Breast epithelium (tissue), 4 donors: Measurements from ENCODE around the gene PPM1A. TPM values are rescaled to one million over a fixed set of nuclear protein-coding genes. Genes with fewer than 3 reads are reported as not detected.

Source experiments
- DNase-seq, 2 donors: peaks; one replicate each; pipeline ENCODE4 v3.0.0-alpha.2; 2019; ENCODE audit warnings: low spot score in 2 of 2
- H3K27ac ChIP-seq, 2 donors: fragments of 200-600 bp; sonication (generic) in 1 of 2; one replicate each; pipeline ENCODE4 v1.5.1; 2016 to 2019; ENCODE audit warnings: mild to moderate bottlenecking in 1 of 2
- H3K27me3 ChIP-seq, 2 donors: fragments of 200-600 bp; sonication (generic) in 1 of 2; one replicate each; pipeline versions ENCODE4 v1.5.1 to v1.6.0; 2017 to 2019; ENCODE audit warnings: control low read depth in 1 of 2, mild to moderate bottlenecking in 1 of 2
- H3K36me3 ChIP-seq: fragments of 200-600 bp; one replicate; pipeline ENCODE4 v1.5.1; 2019
- H3K4me1 ChIP-seq, 2 donors: fragments of 200-600 bp; sonication (generic); one replicate each; pipeline ENCODE4 v1.5.1; 2016 to 2019; ENCODE audit warnings: control low read depth in 1 of 2
- H3K4me3 ChIP-seq, 3 donors: fragments of 200-600 bp; sonication (generic); 1 replicate in 2 of 3; 2 replicates in 1 of 3; pipeline ENCODE4 v1.5.1; 2016 to 2019; ENCODE audit warnings: mild to moderate bottlenecking in 3 of 3, moderate library complexity in 2 of 3
- H3K9me3 ChIP-seq, 2 donors: fragments of 200-600 bp; sonication (generic) in 1 of 2; one replicate each; pipeline ENCODE4 v1.5.1; 2016 to 2019; ENCODE audit warnings: control low read depth in 1 of 2
- POLR2A ChIP-seq: fragments of 450-650 bp; IDR thresholded peaks from one replicate; pipeline ENCODE4 v1.6.1; 2016; ENCODE audit warnings: antibody characterized with exemption, mild to moderate bottlenecking, moderate library complexity
- POLR2AphosphoS5 ChIP-seq, 3 donors: sonication (generic); formaldehyde crosslinking; IDR thresholded peaks; one replicate each; pipeline ENCODE4 v1.6.1; 2017; ENCODE audit warnings: antibody characterized with exemption in 3 of 3
- intact Hi-C: fragments of 100-400 bp; cut with DNase I; formaldehyde crosslinking; loops from one replicate; pipeline ENCODE4 v1.15.1; 2023; ENCODE audit warnings: low total_unique reads
- total RNA-seq, 3 donors: library from RNA; depleted of rRNA; stranded (reverse); fragments of >200 nt; gene quantifications; one replicate each; pipeline ENCODE4 v1.1.0, GENCODE V29; 2016
- TF ChIP-seq, protein P1 (sequence below), 3 donors: fragments of 450-650 bp; IDR thresholded peaks; one replicate each; pipeline ENCODE4 v1.5.1; 2016 to 2017; ENCODE audit warnings: antibody characterized with exemption in 3 of 3, mild to moderate bottlenecking in 3 of 3, moderate library complexity in 3 of 3

The PPM1A gene
- total RNA-seq, 3 donors from 2014 or later: 39.3 to 53.8 (median 49.9) TPM

- TF ChIP-seq, protein P1, sequence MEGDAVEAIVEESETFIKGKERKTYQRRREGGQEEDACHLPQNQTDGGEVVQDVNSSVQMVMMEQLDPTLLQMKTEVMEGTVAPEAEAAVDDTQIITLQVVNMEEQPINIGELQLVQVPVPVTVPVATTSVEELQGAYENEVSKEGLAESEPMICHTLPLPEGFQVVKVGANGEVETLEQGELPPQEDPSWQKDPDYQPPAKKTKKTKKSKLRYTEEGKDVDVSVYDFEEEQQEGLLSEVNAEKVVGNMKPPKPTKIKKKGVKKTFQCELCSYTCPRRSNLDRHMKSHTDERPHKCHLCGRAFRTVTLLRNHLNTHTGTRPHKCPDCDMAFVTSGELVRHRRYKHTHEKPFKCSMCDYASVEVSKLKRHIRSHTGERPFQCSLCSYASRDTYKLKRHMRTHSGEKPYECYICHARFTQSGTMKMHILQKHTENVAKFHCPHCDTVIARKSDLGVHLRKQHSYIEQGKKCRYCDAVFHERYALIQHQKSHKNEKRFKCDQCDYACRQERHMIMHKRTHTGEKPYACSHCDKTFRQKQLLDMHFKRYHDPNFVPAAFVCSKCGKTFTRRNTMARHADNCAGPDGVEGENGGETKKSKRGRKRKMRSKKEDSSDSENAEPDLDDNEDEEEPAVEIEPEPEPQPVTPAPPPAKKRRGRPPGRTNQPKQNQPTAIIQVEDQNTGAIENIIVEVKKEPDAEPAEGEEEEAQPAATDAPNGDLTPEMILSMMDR (IDR thresholded peaks at IDR 0.05): no peak
- TF ChIP-seq POLR2A (no peak), POLR2AphosphoS5 (IDR thresholded peaks at IDR 0.05) (no peak)
- H3K9me3 ChIP-seq: no peaks in the 10 kb centered on the region
- no peak for DNase-seq
- no peak overlapping the region for H3K27ac ChIP-seq
- no peak overlapping the region for H3K4me3 ChIP-seq
- intact Hi-C loops: no loop called here
- H3K36me3 ChIP-seq: no peaks in the 10 kb centered on the region
- no peaks in the 10 kb centered on the region for H3K4me1 ChIP-seq
- H3K27me3 ChIP-seq: no peaks in the 10 kb centered on the region
Observed at GRCh38 chr14:60276347-60276746, 27.3 kb downstream of the PPM1A start.

DNA sequence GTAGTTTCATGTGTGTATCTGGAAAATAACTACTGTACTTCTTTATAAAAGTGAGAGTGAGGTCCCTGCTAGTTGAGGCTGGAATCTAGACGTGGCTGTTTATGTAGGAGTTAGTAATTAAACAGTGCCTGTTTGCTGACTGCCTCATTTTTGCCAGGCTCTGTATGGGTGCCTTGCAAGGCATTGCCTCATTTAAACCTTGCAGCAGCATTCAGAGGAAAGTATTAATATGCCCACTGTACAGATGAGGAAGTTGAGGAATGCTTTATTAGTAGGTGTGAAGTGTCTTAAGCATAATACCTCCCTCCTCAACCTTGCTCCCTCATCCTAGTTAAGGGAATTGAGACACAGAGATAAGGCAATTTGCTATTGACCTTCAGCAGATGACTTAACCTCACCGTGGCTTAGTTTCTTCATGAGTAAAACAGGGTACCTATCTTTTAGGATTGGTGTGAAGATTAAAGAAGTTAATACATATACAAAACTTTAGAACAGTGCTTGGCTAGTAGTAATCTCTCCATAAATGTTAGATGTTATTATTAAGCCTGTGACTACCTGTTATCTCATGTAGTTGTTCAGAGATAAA, 28.7 kb downstream of the PPM1A start:
- H3K4me1 ChIP-seq: no peaks in the 10 kb centered on the region
- TF ChIP-seq POLR2AphosphoS5 (IDR thresholded peaks at IDR 0.05): no peak
- no peak for DNase-seq
- no peak overlapping the region for H3K27ac ChIP-seq
- H3K9me3 ChIP-seq: no peaks in the 10 kb centered on the region
- H3K4me3 ChIP-seq: no peak overlapping the region
- no peaks in the 10 kb centered on the region for H3K27me3 ChIP-seq
- no peaks in the 10 kb centered on the region for H3K36me3 ChIP-seq
- intact Hi-C loops: no loop called here

GRCh38 chr14:60278350-60278749, 29.3 kb downstream of the PPM1A start:
- no peak for DNase-seq

GRCh38 chr14:60287452-60287851, 38.4 kb downstream of the PPM1A start:
- Histone ChIP-seq H3K27ac (no peak overlapping the region), H3K27me3 (no peaks in the 10 kb centered on the region), H3K4me3 (no peak overlapping the region), H3K9me3 (no peaks in the 10 kb centered on the region), H3K4me1 (no peaks in the 10 kb centered on the region), H3K36me3 (peaks cover 4% of the 10 kb centered on the region)
- no peak for DNase-seq
- TF ChIP-seq, protein P1 (IDR thresholded peaks at IDR 0.05): no peak
- TF ChIP-seq POLR2A: no peak
- no peak for TF ChIP-seq POLR2AphosphoS5 (IDR thresholded peaks at IDR 0.05)
- intact Hi-C loops: no loop called here

More at GRCh38 chr14:60278350-60278749, 29.3 kb downstream of the PPM1A start:
- Histone ChIP-seq H3K4me3 (no peak overlapping the region), H3K9me3 (no peaks in the 10 kb centered on the region), H3K4me1 (no peaks in the 10 kb centered on the region), H3K27me3 (no peaks in the 10 kb centered on the region), H3K36me3 (no peaks in the 10 kb centered on the region), H3K27ac (no peak overlapping the region)
- TF ChIP-seq, protein P1 (IDR thresholded peaks at IDR 0.05): no peak
- no peak for TF ChIP-seq POLR2A
- no peak for TF ChIP-seq POLR2AphosphoS5 (IDR thresholded peaks at IDR 0.05)
- intact Hi-C loops: no loop called here

GRCh38 chr14:60288279-60288678, 39.3 kb downstream of the PPM1A start:
- no peaks in the 10 kb centered on the region for H3K27me3 ChIP-seq
- no peak overlapping the region for H3K27ac ChIP-seq
- no peaks in the 10 kb centered on the region for H3K9me3 ChIP-seq
- no peak for TF ChIP-seq POLR2A
- TF ChIP-seq, protein P1 (IDR thresholded peaks at IDR 0.05): no peak
- no peak for TF ChIP-seq POLR2AphosphoS5 (IDR thresholded peaks at IDR 0.05)
- intact Hi-C loops: no loop called here
- H3K4me3 ChIP-seq: no peak overlapping the region
- no peak for DNase-seq
- H3K36me3 ChIP-seq: peaks cover 4% of the 10 kb centered on the region
- no peaks in the 10 kb centered on the region for H3K4me1 ChIP-seq
